Mucosa of rectum (tissue), 2 donors: Measurements from ENCODE around the gene EPPIN.

Experiments used
- H3K27ac ChIP-seq, 2 donors: one replicate each; pipeline ENCODE4 v1.7.0; 2013; ENCODE audit warnings: inconsistent platforms in 2 of 2, low read depth in 2 of 2, low read length in 2 of 2
- H3K27me3 ChIP-seq, 2 donors: one replicate each; pipeline ENCODE4 v1.7.0; 2013; ENCODE audit warnings: low read length in 2 of 2; ENCODE audit not compliant: control insufficient read depth in 2 of 2, insufficient read depth in 2 of 2
- H3K36me3 ChIP-seq, 2 donors: one replicate each; pipeline ENCODE4 v1.7.0; 2013; ENCODE audit warnings: low read length in 2 of 2; ENCODE audit not compliant: control insufficient read depth in 2 of 2, insufficient read depth in 2 of 2
- H3K4me1 ChIP-seq, 2 donors: one replicate each; pipeline ENCODE4 v1.7.0; 2013; ENCODE audit warnings: low read length in 2 of 2, mild to moderate bottlenecking in 1 of 2; ENCODE audit not compliant: control insufficient read depth in 2 of 2, insufficient read depth in 2 of 2
- H3K4me3 ChIP-seq, 2 donors: one replicate each; pipeline ENCODE4 v1.7.0; 2013; ENCODE audit warnings: low read length in 2 of 2
- H3K9ac ChIP-seq, 2 donors: one replicate each; pipeline ENCODE4 v1.7.0; 2013; ENCODE audit warnings: low read length in 2 of 2, low read depth in 1 of 2, mild to moderate bottlenecking in 1 of 2
- H3K9me3 ChIP-seq, 2 donors: one replicate each; pipeline ENCODE4 v1.7.0; 2013; ENCODE audit warnings: low read length in 2 of 2; ENCODE audit not compliant: control insufficient read depth in 2 of 2
- donor health status: healthy.
- donor health status: Normal muscosa, but diverticular disease.

Gene EPPIN

GRCh38 chr20:45545754-45546453, 1.3 kb downstream of the EPPIN start:
- Histone ChIP-seq H3K27me3 (no peaks in the 10 kb centered on the region), H3K9ac (no peak overlapping the region), H3K36me3 (no peaks in the 10 kb centered on the region), H3K4me3 (no peak overlapping the region), H3K4me1 (no peaks in the 10 kb centered on the region), H3K9me3 (no peaks in the 10 kb centered on the region), H3K27ac (no peak overlapping the region)

DNA sequence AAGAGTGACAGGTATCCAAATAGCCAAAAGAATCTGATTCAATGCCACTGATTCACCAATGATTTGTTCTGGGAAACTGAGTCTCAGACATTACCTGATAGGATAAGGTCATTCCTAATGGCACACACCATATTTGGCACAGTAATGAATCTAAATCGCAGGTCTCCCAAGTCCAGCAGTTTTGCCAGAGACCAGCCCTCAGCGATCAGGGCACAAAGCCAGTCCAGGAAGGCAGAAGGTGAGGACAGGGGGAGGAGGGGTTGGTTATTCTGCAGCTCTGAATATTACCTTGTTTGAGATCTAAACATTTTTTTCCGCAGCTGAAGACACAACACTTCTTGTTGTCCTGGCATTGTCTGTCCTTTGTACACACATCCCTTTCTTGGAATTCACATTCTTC, 1.9 kb downstream of the EPPIN start:
- Histone ChIP-seq H3K36me3 (no peaks in the 10 kb centered on the region), H3K27ac (no peak overlapping the region), H3K27me3 (no peaks in the 10 kb centered on the region), H3K4me3 (no peak overlapping the region), H3K9me3 (no peaks in the 10 kb centered on the region), H3K4me1 (no peaks in the 10 kb centered on the region), H3K9ac (no peak overlapping the region)

DNA sequence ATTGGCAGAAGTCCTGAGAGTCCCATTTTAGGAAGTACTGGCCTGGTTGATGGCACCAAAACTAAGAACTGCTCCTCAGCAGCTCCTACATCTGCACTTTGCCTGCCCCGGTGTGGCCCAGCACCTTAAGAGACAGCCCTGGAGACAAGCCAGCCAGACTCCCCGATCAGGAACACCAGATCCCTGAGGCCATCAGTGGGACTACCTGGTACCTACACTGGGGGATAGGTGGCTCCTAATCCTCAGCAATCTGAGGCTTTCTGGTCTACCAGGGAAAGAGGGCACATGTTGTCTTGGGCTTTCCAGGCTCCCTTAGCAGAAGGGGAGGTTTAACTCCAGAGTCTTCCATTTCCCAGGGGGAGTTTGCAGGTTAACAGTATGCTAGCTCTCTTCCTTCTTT, 7.8 kb downstream of the EPPIN start, which contains the start of gene WFDC6:
WFDC6 (minus strand) TSS at position 101 of the 400 bp plus-strand sequence; CDS start at position 26, 75 bp downstream.
- H3K27me3 ChIP-seq = peaks cover 0 to 7% of the 10 kb centered on the region in 2 donors
- no peaks in the 10 kb centered on the region for H3K4me1 ChIP-seq
- H3K9me3 ChIP-seq = no peaks in the 10 kb centered on the region
- no peak within 1 kb of the TSS for H3K4me3 ChIP-seq
- H3K9ac ChIP-seq = no peak within 1 kb of the TSS
- H3K27ac ChIP-seq = no peak within 1 kb of the TSS
- H3K36me3 ChIP-seq = no peaks in the 10 kb centered on the region

DNA sequence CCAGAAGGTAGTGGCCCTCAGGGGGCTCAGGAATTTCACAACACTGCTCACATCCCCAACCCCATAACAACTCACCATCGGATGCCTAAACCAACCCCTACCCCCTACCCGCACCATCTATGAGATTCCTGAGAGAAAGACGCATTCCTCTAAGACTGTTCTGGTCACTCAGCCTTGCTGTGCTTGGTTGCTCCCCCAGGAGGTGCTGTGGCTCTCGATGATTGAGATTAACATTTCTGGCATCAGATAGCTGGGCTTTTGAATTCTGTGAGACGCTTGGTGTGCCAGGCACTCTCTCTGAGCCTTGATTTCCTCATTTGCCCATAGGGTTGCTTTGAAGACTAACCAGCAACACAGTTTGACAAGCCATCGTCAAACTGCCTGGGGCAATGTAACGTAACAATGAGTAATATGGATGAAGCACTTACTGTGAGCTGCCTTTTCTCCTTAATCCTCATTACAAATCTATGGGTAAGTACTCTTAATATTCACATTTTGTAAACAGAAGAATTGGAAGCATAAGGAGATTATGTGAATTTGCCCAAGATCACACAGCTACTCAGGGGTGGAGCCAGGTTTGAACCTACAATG, 8.9 kb downstream of the EPPIN start:
- Histone ChIP-seq H3K9me3 (no peaks in the 10 kb centered on the region), H3K36me3 (no peaks in the 10 kb centered on the region), H3K27me3 (peaks cover 0 to 7% of the 10 kb centered on the region in 2 donors), H3K27ac (no peak overlapping the region), H3K4me1 (no peaks in the 10 kb centered on the region), H3K4me3 (no peak overlapping the region), H3K9ac (no peak overlapping the region)

DNA sequence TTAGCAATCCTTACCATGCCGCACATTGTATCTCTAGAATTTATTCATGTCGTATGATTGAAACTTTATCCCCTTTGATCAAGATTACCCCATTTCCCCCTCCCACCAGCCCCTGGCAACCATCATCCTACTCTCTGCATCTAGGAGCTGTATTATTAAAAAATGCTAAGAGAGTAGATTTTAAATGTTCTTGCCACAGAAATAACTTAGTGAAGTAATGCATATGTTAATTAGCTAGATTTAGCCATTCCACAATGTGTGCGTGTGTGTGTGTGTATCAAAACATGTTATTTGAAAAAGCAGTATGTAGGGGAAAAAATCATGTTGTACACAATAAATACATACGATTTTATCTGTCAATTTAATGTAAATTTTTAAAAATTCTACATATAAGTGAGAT, 19.9 kb downstream of the EPPIN start:
- Histone ChIP-seq H3K36me3 (no peaks in the 10 kb centered on the region), H3K4me1 (no peaks in the 10 kb centered on the region), H3K9me3 (no peaks in the 10 kb centered on the region), H3K27ac (no peak overlapping the region), H3K27me3 (no peaks in the 10 kb centered on the region), H3K9ac (no peak overlapping the region), H3K4me3 (no peak overlapping the region)

DNA sequence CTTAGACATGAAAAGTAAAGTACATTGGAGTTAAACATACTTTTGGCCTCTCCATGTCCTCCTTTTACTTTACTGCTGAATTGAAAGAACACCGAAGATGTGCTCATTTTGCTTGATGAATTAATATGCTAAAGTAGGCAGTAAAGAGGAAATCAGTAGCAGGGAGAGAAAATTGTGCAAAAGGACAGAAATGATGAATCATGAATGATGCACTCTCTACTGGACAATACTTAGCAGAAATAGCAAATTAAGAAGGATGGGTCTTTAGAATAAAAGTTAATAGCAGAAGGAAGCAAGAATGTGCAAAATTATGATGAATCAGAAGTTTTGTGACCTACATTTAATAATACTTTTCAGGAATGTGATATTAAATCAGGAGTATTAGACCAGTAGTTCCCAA, 23.4 kb downstream of the EPPIN start:
- H3K27me3 ChIP-seq = no peaks in the 10 kb centered on the region
- no peaks in the 10 kb centered on the region for H3K4me1 ChIP-seq
- no peaks in the 10 kb centered on the region for H3K36me3 ChIP-seq
- no peak overlapping the region for H3K4me3 ChIP-seq
- H3K9ac ChIP-seq = no peak overlapping the region
- H3K9me3 ChIP-seq = no peaks in the 10 kb centered on the region
- no peak overlapping the region for H3K27ac ChIP-seq

- H3K9me3 ChIP-seq = no peaks in the 10 kb centered on the region
- H3K27ac ChIP-seq = no peak overlapping the region
- no peaks in the 10 kb centered on the region for H3K36me3 ChIP-seq
- no peaks in the 10 kb centered on the region for H3K4me1 ChIP-seq
- no peaks in the 10 kb centered on the region for H3K27me3 ChIP-seq
- H3K9ac ChIP-seq = no peak overlapping the region
- no peak overlapping the region for H3K4me3 ChIP-seq
These were observed 28.9 kb downstream of the EPPIN start for GRCh38 chr20:45518282-45518681.

DNA sequence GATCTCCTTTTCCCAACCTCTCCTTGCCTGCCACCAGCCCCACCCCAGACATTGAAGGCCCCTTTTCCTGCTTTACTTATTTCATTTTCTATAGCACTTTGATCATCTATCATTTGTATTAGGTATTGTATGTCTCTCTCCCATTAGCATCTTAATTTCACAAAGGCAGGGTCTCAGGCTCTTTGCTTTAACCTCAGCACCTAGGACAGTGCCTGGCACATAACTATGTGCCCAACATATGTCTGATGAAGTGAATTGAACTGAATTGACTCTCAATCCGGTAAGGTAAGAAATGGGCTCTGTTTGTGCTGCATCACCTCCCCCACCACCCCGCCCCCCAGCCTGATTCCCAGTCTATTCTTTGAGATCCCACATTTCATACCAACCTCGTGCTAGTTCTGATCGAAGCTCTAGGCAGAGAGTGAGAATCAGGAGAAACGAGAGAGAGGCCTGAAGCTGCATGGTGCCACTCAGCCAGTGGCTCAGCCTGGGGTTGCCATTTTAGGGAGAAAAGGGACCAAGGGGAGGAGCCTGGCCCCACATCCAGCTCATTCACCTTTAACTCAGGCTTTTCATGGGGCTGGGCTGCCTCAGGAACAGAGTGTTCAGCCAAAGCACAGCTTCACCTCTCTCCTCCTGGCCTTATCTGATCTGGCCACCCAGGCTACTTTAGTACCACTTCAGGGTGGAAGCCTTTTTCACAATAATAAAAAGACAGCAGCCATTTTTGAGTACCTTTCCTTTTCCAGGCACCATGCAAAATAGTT, 31.9 kb downstream of the EPPIN start, which contains the start of gene SPINT3:
SPINT3 (minus strand) TSS at position 476 of the 767 bp plus-strand sequence; CDS start at position 462, 14 bp downstream.
- H3K36me3 ChIP-seq = no peaks in the 10 kb centered on the region
- H3K27me3 ChIP-seq = no peaks in the 10 kb centered on the region
- H3K4me3 ChIP-seq = no peak within 1 kb of the TSS
- no peaks in the 10 kb centered on the region for H3K4me1 ChIP-seq
- no peak within 1 kb of the TSS for H3K27ac ChIP-seq
- H3K9me3 ChIP-seq = no peaks in the 10 kb centered on the region
- H3K9ac ChIP-seq = no peak within 1 kb of the TSS

DNA sequence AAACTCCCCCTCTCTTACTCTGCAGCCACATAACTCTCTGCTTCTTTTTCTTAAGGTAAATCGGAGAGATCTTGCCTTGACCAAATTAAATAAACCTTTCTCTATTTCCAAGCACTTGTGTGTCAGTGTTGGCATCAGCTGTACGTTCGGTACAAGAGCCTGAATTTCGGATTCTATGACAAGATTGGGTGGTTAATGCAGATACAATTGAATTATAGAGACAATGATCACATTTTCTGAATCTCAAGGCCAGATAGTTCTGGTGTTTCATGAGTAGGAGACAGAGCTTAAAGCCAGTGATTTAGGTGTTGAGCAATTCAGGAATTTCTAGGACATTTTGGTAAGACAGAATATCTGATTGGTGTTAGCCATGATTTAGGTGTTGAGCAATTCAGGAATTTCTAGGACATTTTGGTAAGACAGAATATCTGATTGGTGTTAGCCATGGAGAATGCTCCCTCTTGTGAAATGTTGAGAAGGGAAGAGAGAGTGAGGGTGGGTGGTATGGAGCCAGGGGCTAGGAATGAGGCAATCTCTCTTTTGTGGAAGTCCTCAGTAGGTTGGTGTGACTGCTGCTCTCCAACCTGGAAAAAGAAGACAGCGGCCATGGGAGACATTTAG, 36.8 kb downstream of the EPPIN start:
- H3K4me1 ChIP-seq = no peaks in the 10 kb centered on the region
- H3K27me3 ChIP-seq = no peaks in the 10 kb centered on the region
- no peaks in the 10 kb centered on the region for H3K9me3 ChIP-seq
- no peaks in the 10 kb centered on the region for H3K36me3 ChIP-seq
- no peak overlapping the region for H3K4me3 ChIP-seq
- no peak overlapping the region for H3K9ac ChIP-seq
- no peak overlapping the region for H3K27ac ChIP-seq

DNA sequence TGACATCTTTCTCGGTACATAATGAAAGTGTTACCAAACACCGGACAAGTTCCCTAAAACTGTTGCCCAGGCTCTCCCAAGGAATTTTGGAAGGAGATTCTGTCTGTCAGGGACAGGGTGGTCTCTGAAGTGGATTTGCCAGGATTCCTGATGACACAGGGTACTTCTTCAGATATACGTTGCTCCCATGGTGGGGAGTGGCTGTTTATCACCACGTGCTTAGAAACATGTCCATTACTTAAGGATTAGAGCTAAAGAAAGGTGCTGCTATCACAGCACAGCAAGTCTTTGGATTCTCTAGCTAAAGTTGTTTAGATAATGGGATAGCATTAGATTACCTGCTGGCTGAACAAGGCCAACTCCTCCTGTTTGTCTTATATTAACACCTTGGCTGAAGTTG, 38.1 kb downstream of the EPPIN start:
- Histone ChIP-seq H3K9me3 (no peaks in the 10 kb centered on the region), H3K4me1 (no peaks in the 10 kb centered on the region), H3K36me3 (no peaks in the 10 kb centered on the region), H3K9ac (no peak overlapping the region), H3K27ac (no peak overlapping the region), H3K27me3 (no peaks in the 10 kb centered on the region), H3K4me3 (no peak overlapping the region)
